ENCODE results near the gene WDR1.

DNA sequence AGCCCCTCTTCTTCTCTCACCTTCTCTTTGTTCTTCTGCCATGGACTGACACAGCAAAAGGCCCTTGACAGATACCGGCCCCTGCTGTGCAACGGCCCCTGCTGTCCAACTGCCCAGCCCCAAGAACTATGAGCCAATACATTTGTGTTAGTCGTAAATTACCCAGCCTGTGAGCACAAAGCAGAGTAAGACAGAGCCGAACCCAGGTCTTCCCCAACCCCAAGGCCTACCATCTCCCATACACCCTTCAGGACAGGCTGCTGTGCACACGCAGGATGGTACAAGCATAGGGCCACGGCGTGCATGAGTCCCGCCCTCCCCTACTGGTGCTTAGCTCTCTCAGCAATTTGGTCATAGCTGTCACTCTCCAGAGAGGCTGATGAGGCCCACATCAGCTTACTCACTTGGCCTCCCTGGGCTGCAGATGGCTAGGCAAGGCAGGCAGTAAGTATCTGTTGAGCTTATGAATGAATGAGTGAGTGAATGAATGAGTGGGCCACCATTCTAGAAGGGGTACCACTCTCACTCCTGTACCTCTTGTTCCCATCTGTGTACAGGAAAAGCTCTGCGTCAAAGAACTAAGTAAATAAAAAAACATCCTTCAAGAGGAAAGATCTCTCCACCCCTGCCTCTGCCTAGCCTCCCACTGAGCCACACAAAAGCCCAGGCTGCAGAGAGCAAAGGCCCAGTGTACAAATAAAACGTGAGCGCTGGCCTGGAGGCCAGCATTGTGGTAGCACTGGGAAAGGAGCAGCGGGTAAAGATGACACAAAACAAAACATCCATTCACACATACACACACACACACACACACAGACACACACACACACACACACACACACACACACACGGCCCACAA lies 13.9 kb downstream of the WDR1 start:
- TF ChIP-seq POLR2A (IDR thresholded peaks at IDR 0.05; ENCODE audit: low read length) (no peak), RAD21 (conservative IDR thresholded peaks at IDR 0.05 in 1 of 2, IDR thresholded peaks at IDR 0.05 in 1 of 2) (no peak), EHMT2 (IDR thresholded peaks at IDR 0.05; ENCODE audit: low read depth) (no peak), CHD2 (IDR thresholded peaks at IDR 0.05; ENCODE audit: low read length, partially characterized antibody) (no peak), CEBPB (IDR thresholded peaks at IDR 0.05) (no peak), KDM5A (IDR thresholded peaks at IDR 0.05) (no peak), EP300 (IDR thresholded peaks at IDR 0.05) (no peak)
- TF ChIP-seq, protein P1, sequence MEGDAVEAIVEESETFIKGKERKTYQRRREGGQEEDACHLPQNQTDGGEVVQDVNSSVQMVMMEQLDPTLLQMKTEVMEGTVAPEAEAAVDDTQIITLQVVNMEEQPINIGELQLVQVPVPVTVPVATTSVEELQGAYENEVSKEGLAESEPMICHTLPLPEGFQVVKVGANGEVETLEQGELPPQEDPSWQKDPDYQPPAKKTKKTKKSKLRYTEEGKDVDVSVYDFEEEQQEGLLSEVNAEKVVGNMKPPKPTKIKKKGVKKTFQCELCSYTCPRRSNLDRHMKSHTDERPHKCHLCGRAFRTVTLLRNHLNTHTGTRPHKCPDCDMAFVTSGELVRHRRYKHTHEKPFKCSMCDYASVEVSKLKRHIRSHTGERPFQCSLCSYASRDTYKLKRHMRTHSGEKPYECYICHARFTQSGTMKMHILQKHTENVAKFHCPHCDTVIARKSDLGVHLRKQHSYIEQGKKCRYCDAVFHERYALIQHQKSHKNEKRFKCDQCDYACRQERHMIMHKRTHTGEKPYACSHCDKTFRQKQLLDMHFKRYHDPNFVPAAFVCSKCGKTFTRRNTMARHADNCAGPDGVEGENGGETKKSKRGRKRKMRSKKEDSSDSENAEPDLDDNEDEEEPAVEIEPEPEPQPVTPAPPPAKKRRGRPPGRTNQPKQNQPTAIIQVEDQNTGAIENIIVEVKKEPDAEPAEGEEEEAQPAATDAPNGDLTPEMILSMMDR (IDR thresholded peaks at IDR 0.05) = no peak
- TF ChIP-seq, protein P2, sequence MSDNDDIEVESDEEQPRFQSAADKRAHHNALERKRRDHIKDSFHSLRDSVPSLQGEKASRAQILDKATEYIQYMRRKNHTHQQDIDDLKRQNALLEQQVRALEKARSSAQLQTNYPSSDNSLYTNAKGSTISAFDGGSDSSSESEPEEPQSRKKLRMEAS (IDR thresholded peaks at IDR 0.05) = no peak
